B cell (primary cell): ENCODE measurements around the gene DNAJC11.

Experiments
- CTCF ChIP-seq: fragments of 200-600 bp; IDR thresholded peaks from one replicate; pipeline ENCODE4 v1.8.0; 2022; ENCODE audit warnings: antibody characterized with exemption, mild to moderate bottlenecking
- EZH2 ChIP-seq: IDR thresholded peaks from 2 replicates; pipeline ENCODE4 v1.6.1; 2012; ENCODE audit warnings: borderline replicate concordance, low read depth, mild to moderate bottlenecking, moderate library complexity, low read length; ENCODE audit not compliant: insufficient read depth, poor library complexity, severe bottlenecking

GRCh38 chr1:6600410-6601048 is 101.1 kb downstream of the DNAJC11 start:
- TF ChIP-seq EZH2, result no peak
- TF ChIP-seq CTCF, result no peak
